ENCODE measurements around the gene TRIM38. TPM values are rescaled to one million over a fixed set of nuclear protein-coding genes. Genes with fewer than 3 reads are reported as not detected.
"Not testable (repeated sequence)": the region's sequence is repeated elsewhere in the genome, so short reads cannot be mapped to it uniquely, and the experiment has no call there.

The TRIM38 gene
- total and polyA plus RNA-seq, 4 donors, result 7.2 to 18.0 (median 10.1) TPM

- no peak overlapping the region for H3K9ac ChIP-seq (ENCODE audit: insufficient read depth in 1 of 2, low read length in 2 of 2)
- no peaks in the 10 kb centered on the region for H3K9me3 ChIP-seq (ENCODE audit: control insufficient read depth in 4 of 4, insufficient read depth in 3 of 4, low read length in 3 of 4)
- DNase-seq (no peak), ATAC-seq (ENCODE audit: insufficient read depth, low FRiP score) (no peak)
- no peak overlapping the region for H3K27ac ChIP-seq (ENCODE audit: low read depth in 1 of 2, low read length in 1 of 2)
- peaks cover 0 to 2% (median 0%) of the 10 kb centered on the region in 5 donors for H3K4me1 ChIP-seq (ENCODE audit: control insufficient read depth in 5 of 5, insufficient read depth in 5 of 5, low read length in 5 of 5)
- H3K36me3 ChIP-seq (ENCODE audit: control insufficient read depth in 4 of 4, insufficient read depth in 4 of 4, low read length in 4 of 4), result peaks cover 0 to 1% (median 0%) of the 10 kb centered on the region in 4 donors
- H3K27me3 ChIP-seq (ENCODE audit: control insufficient read depth in 3 of 3, insufficient read depth in 3 of 3, low read length in 2 of 3), result no peaks in the 10 kb centered on the region
- H3K4me3 ChIP-seq, result no peak overlapping the region
- TF ChIP-seq, protein P1, sequence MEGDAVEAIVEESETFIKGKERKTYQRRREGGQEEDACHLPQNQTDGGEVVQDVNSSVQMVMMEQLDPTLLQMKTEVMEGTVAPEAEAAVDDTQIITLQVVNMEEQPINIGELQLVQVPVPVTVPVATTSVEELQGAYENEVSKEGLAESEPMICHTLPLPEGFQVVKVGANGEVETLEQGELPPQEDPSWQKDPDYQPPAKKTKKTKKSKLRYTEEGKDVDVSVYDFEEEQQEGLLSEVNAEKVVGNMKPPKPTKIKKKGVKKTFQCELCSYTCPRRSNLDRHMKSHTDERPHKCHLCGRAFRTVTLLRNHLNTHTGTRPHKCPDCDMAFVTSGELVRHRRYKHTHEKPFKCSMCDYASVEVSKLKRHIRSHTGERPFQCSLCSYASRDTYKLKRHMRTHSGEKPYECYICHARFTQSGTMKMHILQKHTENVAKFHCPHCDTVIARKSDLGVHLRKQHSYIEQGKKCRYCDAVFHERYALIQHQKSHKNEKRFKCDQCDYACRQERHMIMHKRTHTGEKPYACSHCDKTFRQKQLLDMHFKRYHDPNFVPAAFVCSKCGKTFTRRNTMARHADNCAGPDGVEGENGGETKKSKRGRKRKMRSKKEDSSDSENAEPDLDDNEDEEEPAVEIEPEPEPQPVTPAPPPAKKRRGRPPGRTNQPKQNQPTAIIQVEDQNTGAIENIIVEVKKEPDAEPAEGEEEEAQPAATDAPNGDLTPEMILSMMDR (IDR thresholded peaks at IDR 0.05; ENCODE audit: control extremely low read depth, extremely low read depth), result no peak
Observed at GRCh38 chr6:26006086-26006939, 43.7 kb downstream of the TRIM38 start.

DNA sequence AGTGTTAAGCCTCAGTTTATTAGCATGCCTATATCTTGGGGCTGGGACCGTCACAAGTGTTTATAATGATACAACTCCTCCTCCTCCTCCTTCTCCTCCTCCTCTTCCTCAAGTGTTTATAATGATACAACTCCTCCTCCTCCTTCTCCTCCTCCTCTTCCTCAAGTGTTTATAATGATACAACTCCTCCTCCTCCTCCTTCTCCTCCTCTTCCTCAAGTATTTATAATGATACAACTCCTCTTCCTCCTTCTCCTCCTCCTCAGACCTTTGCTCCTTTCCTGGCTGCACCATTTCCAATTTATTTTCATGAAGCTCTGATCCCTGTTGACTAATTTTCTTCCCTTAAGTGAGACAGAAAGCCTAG lies 44.3 kb downstream of the TRIM38 start:
- not testable (repeated sequence) for H3K27me3 ChIP-seq (ENCODE audit: control insufficient read depth in 3 of 3, insufficient read depth in 3 of 3, low read length in 2 of 3); H3K36me3 ChIP-seq (ENCODE audit: control insufficient read depth in 4 of 4, insufficient read depth in 4 of 4, low read length in 4 of 4); ATAC-seq (ENCODE audit: insufficient read depth, low FRiP score); DNase-seq; H3K9me3 ChIP-seq (ENCODE audit: control insufficient read depth in 4 of 4, insufficient read depth in 3 of 4, low read length in 3 of 4); H3K27ac ChIP-seq (ENCODE audit: low read depth in 1 of 2, low read length in 1 of 2); H3K4me3 ChIP-seq; H3K4me1 ChIP-seq (ENCODE audit: control insufficient read depth in 5 of 5, insufficient read depth in 5 of 5, low read length in 5 of 5); H3K9ac ChIP-seq (ENCODE audit: insufficient read depth in 1 of 2, low read length in 2 of 2)
- 41 to 48% methylated on average over 1 of the region's 1 CpG for WGBS, 2 donors

DNA sequence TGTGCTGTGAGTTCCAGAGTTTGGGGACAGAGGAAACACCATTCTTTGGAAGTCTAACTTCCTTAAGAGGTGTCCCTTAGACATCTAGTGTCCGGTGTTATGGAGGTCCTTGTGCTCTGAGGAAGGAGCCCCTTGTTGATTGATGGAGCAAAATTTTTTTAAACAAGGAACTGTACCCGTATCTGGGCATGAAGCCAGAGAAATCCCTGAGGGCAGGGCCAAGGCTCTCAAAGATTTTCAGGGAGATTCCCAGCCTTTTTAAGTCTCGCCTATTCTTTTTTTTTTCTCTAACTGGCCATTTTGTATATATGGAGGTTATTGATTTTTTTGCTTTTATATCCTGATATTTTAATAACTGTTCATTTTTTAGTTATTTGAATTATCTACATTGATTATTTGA lies 45.9 kb downstream of the TRIM38 start:
- DNase-seq (peak in 1 of 3 donors; percentile 22), ATAC-seq (ENCODE audit: insufficient read depth, low FRiP score) (no peak)
- Histone ChIP-seq H3K4me1 (ENCODE audit: control insufficient read depth in 5 of 5, insufficient read depth in 5 of 5, low read length in 5 of 5) (peaks cover 0 to 2% (median 0%) of the 10 kb centered on the region in 5 donors), H3K36me3 (ENCODE audit: control insufficient read depth in 4 of 4, insufficient read depth in 4 of 4, low read length in 4 of 4) (no peaks in the 10 kb centered on the region), H3K9me3 (ENCODE audit: control insufficient read depth in 4 of 4, insufficient read depth in 3 of 4, low read length in 3 of 4) (no peaks in the 10 kb centered on the region), H3K9ac (ENCODE audit: insufficient read depth in 1 of 2, low read length in 2 of 2) (no peak overlapping the region), H3K27ac (ENCODE audit: low read depth in 1 of 2, low read length in 1 of 2) (no peak overlapping the region), H3K4me3 (no peak overlapping the region), H3K27me3 (ENCODE audit: control insufficient read depth in 3 of 3, insufficient read depth in 3 of 3, low read length in 2 of 3) (no peaks in the 10 kb centered on the region)
- TF ChIP-seq, protein P1 (IDR thresholded peaks at IDR 0.05; ENCODE audit: control extremely low read depth, extremely low read depth), result no peak
- WGBS, 2 donors, result 48 to 52% methylated on average over 3 of the region's 3 CpGs

DNA sequence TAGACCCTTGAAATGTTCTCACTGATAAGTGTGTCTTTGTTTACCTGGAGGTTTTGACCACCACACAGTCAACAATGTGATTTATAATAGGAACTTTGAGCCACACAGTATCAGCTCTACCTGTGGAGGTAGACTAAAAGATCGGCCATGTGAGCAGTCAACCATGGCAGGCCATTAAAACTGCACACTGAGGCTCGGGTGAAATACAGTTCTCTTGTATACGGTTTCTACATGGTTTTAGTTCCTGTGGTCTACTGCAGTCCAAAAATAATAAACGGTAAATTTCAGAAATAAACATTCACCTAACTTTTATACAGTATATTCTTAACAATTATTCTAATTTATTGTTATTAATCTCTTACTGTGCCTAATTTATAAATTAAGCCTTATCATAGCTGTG lies 47.2 kb downstream of the TRIM38 start:
- Histone ChIP-seq H3K36me3 (ENCODE audit: control insufficient read depth in 4 of 4, insufficient read depth in 4 of 4, low read length in 4 of 4) (no peaks in the 10 kb centered on the region), H3K9me3 (ENCODE audit: control insufficient read depth in 4 of 4, insufficient read depth in 3 of 4, low read length in 3 of 4) (no peaks in the 10 kb centered on the region), H3K27ac (ENCODE audit: low read depth in 1 of 2, low read length in 1 of 2) (no peak overlapping the region), H3K27me3 (ENCODE audit: control insufficient read depth in 3 of 3, insufficient read depth in 3 of 3, low read length in 2 of 3) (no peaks in the 10 kb centered on the region), H3K4me1 (ENCODE audit: control insufficient read depth in 5 of 5, insufficient read depth in 5 of 5, low read length in 5 of 5) (peaks cover 0 to 2% (median 0%) of the 10 kb centered on the region in 5 donors), H3K4me3 (no peak overlapping the region), H3K9ac (ENCODE audit: insufficient read depth in 1 of 2, low read length in 2 of 2) (no peak overlapping the region)
- ATAC-seq (ENCODE audit: insufficient read depth, low FRiP score) (no peak), DNase-seq (no peak)
- TF ChIP-seq, protein P1 (IDR thresholded peaks at IDR 0.05; ENCODE audit: control extremely low read depth, extremely low read depth), result no peak
- WGBS, 2 donors, result 90 to 94% methylated on average over 4 of the region's 4 CpGs
